Coronary artery (tissue), 2 donors: ENCODE results near the gene UBE3B.

Experiments
- DNase-seq: peaks from one replicate; pipeline ENCODE4 v3.0.0-alpha.2; 2017; ENCODE audit warnings: low spot score
- H3K27ac ChIP-seq, 2 donors: fragments of 200-600 bp; sonication (generic); one replicate each; pipeline ENCODE4 v1.5.1; 2016 to 2019
- H3K4me3 ChIP-seq: fragments of 200-600 bp; sonication (generic); 2 replicates; pipeline ENCODE4 v1.5.1; 2016; ENCODE audit warnings: mild to moderate bottlenecking, moderate library complexity
- CTCF ChIP-seq: fragments of 200-600 bp; sonication (generic); IDR thresholded peaks from one replicate; pipeline ENCODE4 v1.5.1; 2019; ENCODE audit warnings: antibody characterized with exemption

The UBE3B gene

DNA sequence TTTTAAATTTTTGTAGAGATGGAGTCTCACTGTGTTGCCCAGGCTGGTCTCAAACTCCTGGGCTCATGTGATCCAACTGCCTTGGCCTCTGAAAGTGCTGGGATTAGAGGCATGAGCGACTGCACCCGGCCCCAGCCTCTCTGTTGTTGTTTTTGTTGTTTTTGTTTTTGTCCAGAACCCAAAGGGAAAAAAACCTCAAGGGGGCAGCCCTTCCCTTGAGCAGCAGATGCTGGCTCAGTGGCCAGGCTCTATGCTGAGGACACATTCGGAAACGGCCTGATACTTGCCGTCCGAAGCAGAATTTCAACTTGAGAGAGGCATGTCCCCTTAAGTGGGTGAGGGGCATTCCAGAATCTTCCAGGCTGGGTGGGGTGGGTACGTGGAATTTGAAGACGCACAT lies 102.8 kb downstream of the UBE3B start:
- no peak for DNase-seq
- H3K4me3 ChIP-seq, result no peak overlapping the region
- H3K27ac ChIP-seq, result no peak overlapping the region
- no peak for TF ChIP-seq CTCF

DNA sequence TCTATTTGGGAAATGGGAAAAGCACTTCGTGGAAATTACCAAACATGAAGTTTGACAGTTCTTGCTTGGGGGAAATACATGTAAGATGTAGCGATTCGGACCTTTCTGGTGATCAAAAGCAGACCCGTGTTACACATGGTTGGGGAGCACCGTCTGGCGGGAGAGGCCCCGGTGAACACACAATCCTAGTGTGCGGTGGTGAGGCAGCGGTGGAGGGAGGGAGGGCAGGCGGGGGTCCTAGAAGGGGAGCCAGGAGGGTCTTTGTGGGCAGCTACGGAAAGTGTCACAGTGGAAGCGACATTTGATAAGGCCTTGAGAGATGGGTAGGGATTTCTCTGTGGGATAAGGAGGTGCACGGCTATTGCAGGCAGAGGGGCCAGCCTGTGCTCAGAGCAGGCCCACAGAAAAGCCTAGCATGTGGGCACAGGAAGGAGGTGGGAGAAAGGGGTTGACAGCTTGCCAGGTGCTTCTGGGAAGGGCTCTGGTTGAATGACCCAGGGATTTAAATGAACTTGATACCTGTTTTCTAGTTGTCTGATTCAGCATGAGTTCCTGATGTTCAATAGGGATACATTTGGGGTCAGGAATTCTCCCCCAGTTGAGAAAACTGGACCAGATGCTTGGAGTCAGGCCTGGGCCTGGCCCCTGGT lies 103.4 kb downstream of the UBE3B start:
- Histone ChIP-seq H3K27ac (no peak overlapping the region), H3K4me3 (no peak overlapping the region)
- no peak for DNase-seq
- no peak for TF ChIP-seq CTCF

DNA sequence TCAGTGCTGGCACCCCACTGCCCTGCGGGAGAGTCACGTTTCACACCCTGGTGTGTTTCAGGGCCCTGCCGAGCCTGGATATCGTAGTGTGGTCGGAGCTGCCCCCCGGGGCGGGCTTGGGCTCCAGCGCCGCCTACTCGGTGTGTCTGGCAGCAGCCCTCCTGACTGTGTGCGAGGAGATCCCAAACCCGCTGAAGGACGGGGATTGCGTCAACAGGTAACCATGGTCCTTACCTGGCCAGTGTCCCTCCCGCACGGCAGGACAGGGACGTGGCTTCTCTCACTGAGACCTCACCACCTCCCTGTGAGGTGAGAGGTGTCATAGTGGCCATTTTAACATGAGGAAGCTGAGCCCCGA lies 103.9 kb downstream of the UBE3B start:
- H3K27ac ChIP-seq, result no peak overlapping the region
- H3K4me3 ChIP-seq, result no peak overlapping the region

GRCh38 chr12:109581856-109582255 lies 104.4 kb downstream of the UBE3B start:
- no peak for TF ChIP-seq CTCF
- Histone ChIP-seq H3K4me3 (no peak overlapping the region), H3K27ac (no peak overlapping the region)
- DNase-seq, result no peak

More for the DNA sequence above, 103.9 kb downstream of the UBE3B start:
- TF ChIP-seq CTCF, result no peak
- no peak for DNase-seq

- no peak for TF ChIP-seq CTCF
- DNase-seq, result no peak
- Histone ChIP-seq H3K4me3 (no peak overlapping the region), H3K27ac (no peak overlapping the region)
Observed at GRCh38 chr12:109582636-109583035, 105.2 kb downstream of the UBE3B start.

DNA sequence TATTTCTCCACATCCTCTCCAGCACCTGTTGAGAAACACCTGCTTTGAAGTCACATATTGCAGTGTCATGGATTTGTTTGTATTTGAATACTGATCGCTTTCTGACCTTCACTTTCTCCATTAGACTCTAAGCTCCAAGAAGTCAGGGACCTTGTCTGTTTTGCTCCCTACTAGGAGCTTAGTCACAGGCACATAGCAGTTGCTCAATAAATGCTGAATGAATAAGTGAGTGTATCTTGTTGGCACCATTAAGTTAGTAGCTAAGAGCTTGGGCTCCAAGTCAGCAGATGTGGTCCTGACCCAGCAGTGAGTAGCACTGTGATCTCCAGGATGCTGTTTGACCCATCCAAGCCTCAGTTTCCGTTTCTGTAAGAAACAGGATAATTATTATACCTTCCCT lies 106.3 kb downstream of the UBE3B start:
- TF ChIP-seq CTCF, result no peak
- Histone ChIP-seq H3K27ac (no peak overlapping the region), H3K4me3 (no peak overlapping the region)
- no peak for DNase-seq
